ENCODE measurements around the gene GEMIN7. TPM values are rescaled to one million over a fixed set of nuclear protein-coding genes. Genes with fewer than 3 reads are reported as not detected.
"Not testable (repeated sequence)": the region's sequence is repeated elsewhere in the genome, so short reads cannot be mapped to it uniquely, and the experiment has no call there.

The GEMIN7 gene
- total and polyA plus RNA-seq, 11 donors: 11.4 to 40.8 (median 17.2) TPM

GRCh38 chr19:45118106-45118505, 39.0 kb downstream of the GEMIN7 start:
- Histone ChIP-seq H3K36me3 (no peaks in the 10 kb centered on the region), H3K27me3 (no peaks in the 10 kb centered on the region), H3K27ac (no peak overlapping the region), H3K4me1 (peaks cover 0 to 27% (median 14%) of the 10 kb centered on the region in 12 donors), H3K9me3 (no peaks in the 10 kb centered on the region), H3K4me3 (no peak overlapping the region)
- no peak for DNase-seq
- intact Hi-C loops (cut with DNase I): no loop called here
- 58 to 77% (median 71%) methylated on average over 3 to 5 of the region's 5 CpGs for WGBS, 4 donors
- no peak for TF ChIP-seq POLR2A (IDR thresholded peaks at IDR 0.05)
- TF ChIP-seq, protein P1, sequence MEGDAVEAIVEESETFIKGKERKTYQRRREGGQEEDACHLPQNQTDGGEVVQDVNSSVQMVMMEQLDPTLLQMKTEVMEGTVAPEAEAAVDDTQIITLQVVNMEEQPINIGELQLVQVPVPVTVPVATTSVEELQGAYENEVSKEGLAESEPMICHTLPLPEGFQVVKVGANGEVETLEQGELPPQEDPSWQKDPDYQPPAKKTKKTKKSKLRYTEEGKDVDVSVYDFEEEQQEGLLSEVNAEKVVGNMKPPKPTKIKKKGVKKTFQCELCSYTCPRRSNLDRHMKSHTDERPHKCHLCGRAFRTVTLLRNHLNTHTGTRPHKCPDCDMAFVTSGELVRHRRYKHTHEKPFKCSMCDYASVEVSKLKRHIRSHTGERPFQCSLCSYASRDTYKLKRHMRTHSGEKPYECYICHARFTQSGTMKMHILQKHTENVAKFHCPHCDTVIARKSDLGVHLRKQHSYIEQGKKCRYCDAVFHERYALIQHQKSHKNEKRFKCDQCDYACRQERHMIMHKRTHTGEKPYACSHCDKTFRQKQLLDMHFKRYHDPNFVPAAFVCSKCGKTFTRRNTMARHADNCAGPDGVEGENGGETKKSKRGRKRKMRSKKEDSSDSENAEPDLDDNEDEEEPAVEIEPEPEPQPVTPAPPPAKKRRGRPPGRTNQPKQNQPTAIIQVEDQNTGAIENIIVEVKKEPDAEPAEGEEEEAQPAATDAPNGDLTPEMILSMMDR (IDR thresholded peaks at IDR 0.05): no peak
- no peak for ATAC-seq

DNA sequence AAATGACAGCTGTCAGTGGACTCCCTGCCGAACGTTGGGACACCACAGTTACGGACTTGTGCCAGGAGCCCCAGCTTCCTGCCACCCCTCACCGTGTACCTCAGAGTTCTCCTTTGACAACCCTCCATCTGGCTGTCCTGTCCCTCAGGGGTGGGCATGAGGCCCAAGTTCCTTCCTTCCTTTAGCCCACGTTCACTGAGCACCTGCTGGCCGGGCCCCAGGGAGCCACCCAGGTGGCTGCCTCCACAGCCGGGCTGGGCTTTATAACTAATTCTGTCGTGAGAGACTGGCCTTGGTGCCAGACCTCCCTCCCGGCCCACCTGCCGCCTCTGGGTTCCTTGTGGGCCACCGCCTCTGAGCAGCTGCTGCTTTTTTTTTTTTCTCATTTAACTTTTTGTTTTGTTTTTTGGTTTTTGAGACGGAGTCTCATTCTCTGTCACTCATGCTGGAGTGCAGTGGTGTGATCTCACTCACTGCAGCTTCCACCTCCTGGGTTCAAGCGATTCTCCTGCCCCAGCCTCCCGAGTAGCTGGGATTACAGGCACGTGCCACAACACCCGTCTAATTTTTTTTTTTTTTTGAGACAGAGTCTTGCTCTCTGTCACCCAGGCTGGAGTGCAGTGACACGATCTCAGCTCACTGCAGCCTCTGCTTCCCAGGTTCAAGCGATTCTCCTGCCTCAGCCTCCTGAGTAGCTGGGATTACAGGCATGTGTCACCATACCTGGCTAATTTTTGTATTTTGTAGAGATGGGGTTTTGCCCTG, 39.7 kb downstream of the GEMIN7 start:
- H3K9me3 ChIP-seq; intact Hi-C loops (cut with DNase I); DNase-seq; H3K27me3 ChIP-seq; H3K4me3 ChIP-seq; ATAC-seq; H3K27ac ChIP-seq; H3K36me3 ChIP-seq: not testable (repeated sequence)
- 52 to 59% (median 54%) methylated on average over 18 of the region's 18 CpGs for WGBS, 4 donors
- peaks cover 0 to 27% (median 14%) of the 10 kb centered on the region in 12 donors for H3K4me1 ChIP-seq

DNA sequence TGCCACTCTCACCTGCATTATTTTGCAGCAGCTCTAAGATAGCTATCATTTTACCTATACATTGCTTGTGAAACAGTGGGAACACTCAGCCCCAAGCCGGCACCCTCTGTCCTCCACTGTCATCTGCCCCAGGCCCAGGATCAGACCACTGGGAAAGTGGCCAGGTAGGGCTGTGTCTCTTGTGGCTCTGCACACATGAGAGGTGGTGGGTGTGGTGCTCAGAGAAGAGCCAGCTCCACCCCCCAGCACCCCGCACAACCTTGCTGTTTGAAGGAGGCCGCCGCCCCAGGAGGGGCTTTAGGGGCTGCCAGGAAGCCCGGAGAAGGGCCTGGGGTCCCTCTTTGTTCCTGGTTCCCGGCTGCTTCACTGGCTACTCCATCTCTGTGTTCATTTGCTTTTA, 40.5 kb downstream of the GEMIN7 start:
- H3K27me3 ChIP-seq: no peaks in the 10 kb centered on the region
- no peak for TF ChIP-seq POLR2A (IDR thresholded peaks at IDR 0.05)
- TF ChIP-seq, protein P1 (IDR thresholded peaks at IDR 0.05): no peak
- H3K9me3 ChIP-seq: no peaks in the 10 kb centered on the region
- no peak for DNase-seq
- H3K27ac ChIP-seq: no peak overlapping the region
- intact Hi-C loops (cut with DNase I): no loop called here
- 90 to 94% (median 91%) methylated on average over 5 to 6 of the region's 6 CpGs for WGBS, 4 donors
- H3K4me3 ChIP-seq: no peak overlapping the region
- H3K36me3 ChIP-seq: no peaks in the 10 kb centered on the region
- H3K4me1 ChIP-seq: peaks cover 0 to 27% (median 14%) of the 10 kb centered on the region in 12 donors
- ATAC-seq: no peak

GRCh38 chr19:45121827-45122345, 42.8 kb downstream of the GEMIN7 start:
- no peak overlapping the region for H3K4me3 ChIP-seq
- whole genome bisulfite sequencing, 4 donors: 82 to 91% (median 90%) methylated on average over 9 to 11 of the region's 11 CpGs
- no peaks in the 10 kb centered on the region for H3K27me3 ChIP-seq
- intact Hi-C loops (cut with DNase I): no loop called here
- DNase-seq (no peak), ATAC-seq (no peak)
- no peak overlapping the region for H3K27ac ChIP-seq
- H3K36me3 ChIP-seq: no peaks in the 10 kb centered on the region
- no peaks in the 10 kb centered on the region for H3K9me3 ChIP-seq
- H3K4me1 ChIP-seq: peaks cover 0 to 26% (median 14%) of the 10 kb centered on the region in 12 donors
- no peak for TF ChIP-seq POLR2A (IDR thresholded peaks at IDR 0.05)
- TF ChIP-seq, protein P1 (IDR thresholded peaks at IDR 0.05): no peak

All from heart left ventricle (tissue), 16 donors.